HG03378 (cell line): ENCODE data around the gene TBC1D2B.

ENCODE experiments used
- ATAC-seq: cut with Tn5 transposase; IDR thresholded peaks from one replicate; pipeline ENCODE4 v1.9.1; 2021; ENCODE audit warnings: mild to moderate bottlenecking, moderate library complexity; ENCODE audit not compliant: unreplicated experiment

TBC1D2B gene

GRCh38 chr15:78077053-78077870 is at the start of gene TBC1D2B:
Gene TBC1D2B, minus strand, starts transcription at chr15:78077711. Its CDS starts 59 bp downstream, at chr15:78077652.
- peak; percentile 49 for ATAC-seq

- ATAC-seq = no peak
Observed at GRCh38 chr15:78125267-78125666, 47.8 kb upstream of the TBC1D2B start.

GRCh38 chr15:78120523-78120922 is 43.0 kb upstream of the TBC1D2B start:
- no peak for ATAC-seq

- ATAC-seq = no peak
Observed at GRCh38 chr15:78112551-78112950, 35.0 kb upstream of the TBC1D2B start.

GRCh38 chr15:78111788-78112187 is 34.3 kb upstream of the TBC1D2B start:
- no peak for ATAC-seq

- ATAC-seq = no peak
Observed at GRCh38 chr15:78110916-78111475, 33.5 kb upstream of the TBC1D2B start.

GRCh38 chr15:78110096-78110495 is 32.6 kb upstream of the TBC1D2B start:
- ATAC-seq = no peak

GRCh38 chr15:78109156-78109555 is 31.6 kb upstream of the TBC1D2B start:
- ATAC-seq = no peak

GRCh38 chr15:78108300-78109084 is 31.0 kb upstream of the TBC1D2B start:
- ATAC-seq = no peak

GRCh38 chr15:78107471-78107870 is 30.0 kb upstream of the TBC1D2B start:
- ATAC-seq = no peak

GRCh38 chr15:78105476-78106241 is 28.1 kb upstream of the TBC1D2B start:
- ATAC-seq = no peak

GRCh38 chr15:78104566-78105475 is 27.3 kb upstream of the TBC1D2B start:
- no peak for ATAC-seq

- no peak for ATAC-seq
Observed at GRCh38 chr15:78104119-78104479, 26.6 kb upstream of the TBC1D2B start.

- ATAC-seq = peak; percentile 60
Observed at GRCh38 chr15:78103406-78104118, 26.1 kb upstream of the TBC1D2B start.

- no peak for ATAC-seq
Observed at GRCh38 chr15:78102741-78103140, 25.2 kb upstream of the TBC1D2B start.

- ATAC-seq = no peak
Observed at GRCh38 chr15:78102211-78102610, 24.7 kb upstream of the TBC1D2B start.

GRCh38 chr15:78101423-78102105 is 24.1 kb upstream of the TBC1D2B start:
- no peak for ATAC-seq

- no peak for ATAC-seq
Observed at GRCh38 chr15:78100886-78101285, 23.4 kb upstream of the TBC1D2B start.
